Upper lobe of right lung (tissue), 1 donor: ENCODE results near the gene BRD7. TPM values are rescaled to one million over a fixed set of nuclear protein-coding genes. Genes with fewer than 3 reads are reported as not detected.

Source experiments
- ATAC-seq: fragments of 200-7000 bp; cut with Tn5 transposase; one replicate; pipeline ENCODE4 v1.9.1; 2020; ENCODE audit warnings: mild to moderate bottlenecking, moderate library complexity
- DNase-seq: peaks from one replicate; pipeline ENCODE4 v3.0.0-alpha.2; 2020
- H3K27ac ChIP-seq: fragments of 200-600 bp; one replicate; pipeline ENCODE4 v1.8.0; 2022
- H3K27me3 ChIP-seq: fragments of 200-600 bp; one replicate; pipeline ENCODE4 v1.8.0; 2022; ENCODE audit warnings: mild to moderate bottlenecking
- H3K36me3 ChIP-seq: fragments of 200-600 bp; one replicate; pipeline ENCODE4 v1.8.0; 2022
- H3K4me1 ChIP-seq: fragments of 200-600 bp; one replicate; pipeline ENCODE4 v1.8.0; 2022
- H3K4me3 ChIP-seq: fragments of 200-600 bp; one replicate; pipeline ENCODE4 v1.8.0; 2022; ENCODE audit warnings: mild to moderate bottlenecking
- H3K9me3 ChIP-seq: fragments of 200-600 bp; one replicate; pipeline ENCODE4 v1.8.0; 2022
- intact Hi-C: fragments of 100-400 bp; cut with DNase I; formaldehyde crosslinking; loops from one replicate; pipeline ENCODE4 v1.11.0; 2022
- total RNA-seq: library from RNA; stranded (reverse); fragmentation: NEBNext Ultra II Directional; extraction: Animal tissue kit (Norgen Biotek cat#: 25700); gene quantifications from one replicate; pipeline ENCODE4 v1.2.1, GENCODE V29; 2021
- TF ChIP-seq, protein P1 (sequence below): fragments of 200-600 bp; IDR thresholded peaks from one replicate; pipeline ENCODE4 v1.8.0; 2022; ENCODE audit warnings: antibody characterized with exemption
- donor health status: DM: no; HTN: yes; CAD: no; lungs with severe emphysema.

Gene BRD7
- total RNA-seq, 1 donor from 2014 or later = 62.9 TPM

- intact Hi-C loops = loop anchor here (10.0 kb wide), 1 partner anchor 139 kb away; no protein-coding TSS in a partner anchor
- H3K27ac ChIP-seq = no peak overlapping the region
- DNase-seq = no peak
- peaks cover 46% of the 10 kb centered on the region for H3K36me3 ChIP-seq
- H3K4me3 ChIP-seq = no peak overlapping the region
- no peaks in the 10 kb centered on the region for H3K27me3 ChIP-seq
- H3K4me1 ChIP-seq = peaks cover 24% of the 10 kb centered on the region
- TF ChIP-seq, protein P1, sequence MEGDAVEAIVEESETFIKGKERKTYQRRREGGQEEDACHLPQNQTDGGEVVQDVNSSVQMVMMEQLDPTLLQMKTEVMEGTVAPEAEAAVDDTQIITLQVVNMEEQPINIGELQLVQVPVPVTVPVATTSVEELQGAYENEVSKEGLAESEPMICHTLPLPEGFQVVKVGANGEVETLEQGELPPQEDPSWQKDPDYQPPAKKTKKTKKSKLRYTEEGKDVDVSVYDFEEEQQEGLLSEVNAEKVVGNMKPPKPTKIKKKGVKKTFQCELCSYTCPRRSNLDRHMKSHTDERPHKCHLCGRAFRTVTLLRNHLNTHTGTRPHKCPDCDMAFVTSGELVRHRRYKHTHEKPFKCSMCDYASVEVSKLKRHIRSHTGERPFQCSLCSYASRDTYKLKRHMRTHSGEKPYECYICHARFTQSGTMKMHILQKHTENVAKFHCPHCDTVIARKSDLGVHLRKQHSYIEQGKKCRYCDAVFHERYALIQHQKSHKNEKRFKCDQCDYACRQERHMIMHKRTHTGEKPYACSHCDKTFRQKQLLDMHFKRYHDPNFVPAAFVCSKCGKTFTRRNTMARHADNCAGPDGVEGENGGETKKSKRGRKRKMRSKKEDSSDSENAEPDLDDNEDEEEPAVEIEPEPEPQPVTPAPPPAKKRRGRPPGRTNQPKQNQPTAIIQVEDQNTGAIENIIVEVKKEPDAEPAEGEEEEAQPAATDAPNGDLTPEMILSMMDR = no peak
- H3K9me3 ChIP-seq = no peaks in the 10 kb centered on the region
- ATAC-seq = no peak
Measured at GRCh38 chr16:50363656-50364055, 5.1 kb downstream of the BRD7 start.

DNA sequence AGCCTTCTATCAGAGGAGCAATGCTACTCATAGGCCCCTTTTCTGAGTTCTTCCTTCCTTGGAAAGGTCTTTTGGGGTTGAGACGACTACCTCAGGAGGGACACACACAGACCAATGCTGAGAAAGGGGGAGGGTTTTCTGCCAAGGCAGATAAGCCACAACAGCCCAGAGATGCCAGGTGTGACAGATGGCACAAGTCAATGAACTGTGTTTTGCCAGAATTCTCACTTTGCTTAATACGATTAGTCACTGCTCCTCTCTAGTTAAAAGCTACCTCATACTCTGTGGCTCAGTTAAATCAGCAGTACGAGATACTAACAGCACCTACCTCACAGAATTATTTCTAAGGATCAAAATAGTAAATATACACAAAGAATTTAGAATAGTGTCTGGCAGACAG lies 8.0 kb downstream of the BRD7 start:
- Histone ChIP-seq H3K27me3 (no peaks in the 10 kb centered on the region), H3K4me1 (peaks cover 2% of the 10 kb centered on the region), H3K4me3 (no peak overlapping the region), H3K9me3 (no peaks in the 10 kb centered on the region), H3K36me3 (peaks cover 32% of the 10 kb centered on the region), H3K27ac (no peak overlapping the region)
- DNase-seq = no peak
- no peak for ATAC-seq
- TF ChIP-seq, protein P1 = no peak
- intact Hi-C loops = loop anchor here (10.0 kb wide), 1 partner anchor 136 kb away; no protein-coding TSS in a partner anchor

DNA sequence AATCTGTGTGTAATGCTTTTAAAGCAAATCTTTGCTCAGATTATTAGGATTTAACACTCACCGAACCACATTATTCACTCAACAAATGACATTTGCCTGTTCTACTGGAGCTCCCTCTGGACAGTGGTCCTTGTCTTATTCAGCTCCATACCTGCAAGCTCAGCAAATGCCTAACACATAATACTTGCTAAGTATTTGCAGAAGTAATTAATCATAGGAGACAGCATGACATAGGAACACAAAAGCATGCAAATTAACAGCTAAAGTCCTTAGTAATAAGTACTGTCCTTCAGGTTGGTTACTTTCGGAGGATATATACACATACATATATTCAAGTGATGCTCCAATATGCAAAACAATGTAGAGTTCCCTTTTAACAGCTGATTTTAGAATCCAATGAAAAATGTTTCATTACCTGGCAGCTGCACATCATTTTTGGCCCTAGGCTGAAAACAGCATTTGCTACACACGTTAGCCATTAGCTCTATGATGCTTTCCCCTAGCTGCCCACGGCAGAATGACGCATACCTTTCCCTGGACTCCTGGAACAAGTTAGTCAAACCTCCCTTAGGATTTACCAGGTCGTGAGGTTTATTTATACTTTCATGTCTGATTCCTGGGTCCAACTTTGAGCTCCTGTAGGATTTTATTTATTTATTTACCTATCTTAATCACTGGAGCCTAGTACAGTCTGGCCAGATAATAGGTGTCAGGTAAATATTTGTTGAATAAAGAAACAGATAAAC lies 8.6 kb downstream of the BRD7 start:
- no peak overlapping the region for H3K27ac ChIP-seq
- DNase-seq = no peak
- no peak for ATAC-seq

GRCh38 chr16:50359626-50360025 lies 9.2 kb downstream of the BRD7 start:
- H3K27ac ChIP-seq = no peak overlapping the region
- intact Hi-C loops = loop anchor here (10.0 kb wide), 1 partner anchor 135 kb away; no protein-coding TSS in a partner anchor
- H3K36me3 ChIP-seq = peaks cover 25% of the 10 kb centered on the region
- peaks cover under 1% of the 10 kb centered on the region for H3K4me1 ChIP-seq
- no peaks in the 10 kb centered on the region for H3K9me3 ChIP-seq
- DNase-seq (no peak), ATAC-seq (no peak)
- no peaks in the 10 kb centered on the region for H3K27me3 ChIP-seq
- TF ChIP-seq, protein P1 = no peak
- no peak overlapping the region for H3K4me3 ChIP-seq

More for the DNA sequence above, 8.6 kb downstream of the BRD7 start:
- intact Hi-C loops = loop anchor here (10.0 kb wide), 1 partner anchor 135 kb away; no protein-coding TSS in a partner anchor
- no peak overlapping the region for H3K4me3 ChIP-seq
- H3K4me1 ChIP-seq = no peaks in the 10 kb centered on the region
- TF ChIP-seq, protein P1 = no peak
- H3K9me3 ChIP-seq = no peaks in the 10 kb centered on the region
- peaks cover 30% of the 10 kb centered on the region for H3K36me3 ChIP-seq
- H3K27me3 ChIP-seq = no peaks in the 10 kb centered on the region

- H3K4me3 ChIP-seq = no peak overlapping the region
- peak overlapping the region; percentile 75 for H3K27ac ChIP-seq
- DNase-seq (no peak), ATAC-seq (no peak)
- no peaks in the 10 kb centered on the region for H3K9me3 ChIP-seq
- TF ChIP-seq, protein P1 = peak; percentile 71
- no peaks in the 10 kb centered on the region for H3K27me3 ChIP-seq
- intact Hi-C loops = no loop called here
- H3K4me1 ChIP-seq = peaks cover 5% of the 10 kb centered on the region
- H3K36me3 ChIP-seq = peaks cover 47% of the 10 kb centered on the region
Measured at GRCh38 chr16:50354629-50355456, 13.9 kb downstream of the BRD7 start.
